HEK293 (cell line): Measurements from ENCODE around the gene CMTM5.
"Not testable (repeated sequence)": the region's sequence is repeated elsewhere in the genome, so short reads cannot be mapped to it uniquely, and the experiment has no call there.

Experiments used
- CTCF ChIA-PET: fragments of 350-600 bp; formaldehyde crosslinking; extraction: SDS; loops from one replicate; lab custom pipeline; 2021; ENCODE audit warnings: antibody characterized with exemption; lab: Yijun Ruan, JAX
- POLR2A ChIA-PET: fragments of 300-600 bp; formaldehyde crosslinking; extraction: SDS; loops from one replicate; lab custom pipeline; 2020; ENCODE audit warnings: antibody characterized with exemption, inconsistent platforms; lab: Yijun Ruan, JAX
- H3K27ac ChIP-seq: fragments of 200-500 bp; sonication (Bioruptor generic); 2 replicates; pipeline ENCODE4 v1.5.1; 2014; ENCODE audit warnings: low read depth, low read length, control low read depth, inconsistent platforms; ENCODE audit errors: extremely low read depth
- H3K36me3 ChIP-seq, 2 experiments: fragments of 200-500 bp in 1 of 2; sonication (Bioruptor generic) in 1 of 2; 1 replicate in 1 of 2; 2 replicates in 1 of 2; pipeline ENCODE4 v1.5.1; 2014 to 2017; ENCODE audit warnings: inconsistent platforms in 2 of 2, low read length in 2 of 2; ENCODE audit not compliant: control insufficient read depth in 2 of 2, insufficient read depth in 1 of 2
- H3K4me1 ChIP-seq: fragments of 200-500 bp; sonication (Bioruptor generic); 2 replicates; pipeline ENCODE4 v1.5.1; 2014; ENCODE audit warnings: mild to moderate bottlenecking, low read length, inconsistent platforms; ENCODE audit not compliant: control insufficient read depth, insufficient read depth
- H3K4me3 ChIP-seq: 2 replicates; pipeline ENCODE4 v1.5.1; 2011; ENCODE audit warnings: low read depth, mild to moderate bottlenecking, control low read depth, low read length, moderate library complexity
- H3K9me3 ChIP-seq: fragments of 200-500 bp; sonication (Bioruptor generic); 2 replicates; pipeline ENCODE4 v1.5.1; 2014; ENCODE audit warnings: low read depth, low read length, inconsistent platforms; ENCODE audit not compliant: control insufficient read depth, insufficient read depth
- GLI4 ChIP-seq: fragments of 450-650 bp; formaldehyde crosslinking; IDR thresholded peaks from 2 replicates; pipeline ENCODE4 v1.5.1; 2016; ENCODE audit warnings: missing biosample characterization, missing genetic modification characterization
- KLF10 ChIP-seq: fragments of 450-650 bp; IDR thresholded peaks from 2 replicates; pipeline ENCODE4 v1.5.1; 2018; ENCODE audit warnings: missing biosample characterization, mild to moderate bottlenecking, missing genetic modification characterization
- KLF9 ChIP-seq: fragments of 450-650 bp; formaldehyde crosslinking; IDR thresholded peaks from 2 replicates; pipeline ENCODE4 v1.5.1; 2016; ENCODE audit warnings: missing biosample characterization, missing genetic modification characterization, low read depth
- PBX3 ChIP-seq: sonication (generic); formaldehyde crosslinking; IDR thresholded peaks from 2 replicates; pipeline ENCODE4 v1.8.1; 2022; ENCODE audit warnings: mild to moderate bottlenecking, moderate library complexity, missing genetic modification reagents
- RBAK ChIP-seq: fragments of 450-650 bp; formaldehyde crosslinking; IDR thresholded peaks from 2 replicates; pipeline ENCODE4 v1.5.1; 2016; ENCODE audit warnings: missing biosample characterization, missing genetic modification characterization
- REPIN1 ChIP-seq: fragments of 450-650 bp; formaldehyde crosslinking; IDR thresholded peaks from 2 replicates; pipeline ENCODE4 v1.5.1; 2017; ENCODE audit warnings: missing biosample characterization, missing genetic modification characterization, low read depth
- SETDB1 ChIP-seq: IDR thresholded peaks from one replicate; pipeline ENCODE4 v1.6.1; 2017; ENCODE audit warnings: mild to moderate bottlenecking, low read length, moderate library complexity, mixed read lengths; ENCODE audit not compliant: insufficient read length
- SP2 ChIP-seq: fragments of 450-650 bp; formaldehyde crosslinking; IDR thresholded peaks from 2 replicates; pipeline ENCODE4 v1.5.1; 2016; ENCODE audit warnings: missing biosample characterization, missing genetic modification characterization
- SP3 ChIP-seq: fragments of 450-650 bp; formaldehyde crosslinking; IDR thresholded peaks from 2 replicates; pipeline ENCODE4 v1.5.1; 2016; ENCODE audit warnings: missing biosample characterization, missing genetic modification characterization
- TSHZ1 ChIP-seq: fragments of 450-650 bp; formaldehyde crosslinking; IDR thresholded peaks from 2 replicates; pipeline ENCODE4 v1.5.1; 2016; ENCODE audit warnings: missing biosample characterization, missing genetic modification characterization, borderline replicate concordance
- ZNF341 ChIP-seq: fragments of 450-650 bp; formaldehyde crosslinking; IDR thresholded peaks from 2 replicates; pipeline ENCODE4; 2016; ENCODE audit warnings: low read depth, missing biosample characterization, missing genetic modification characterization
- ZNF362 ChIP-seq: fragments of 450-650 bp; formaldehyde crosslinking; IDR thresholded peaks from 2 replicates; pipeline ENCODE4 v1.5.1; 2016; ENCODE audit warnings: missing biosample characterization, missing genetic modification characterization
- ZNF404 ChIP-seq: fragments of 450-650 bp; formaldehyde crosslinking; IDR thresholded peaks from 2 replicates; pipeline ENCODE4 v1.5.1; 2017; ENCODE audit warnings: missing biosample characterization, missing genetic modification characterization
- ZNF426 ChIP-seq: fragments of 450-650 bp; formaldehyde crosslinking; IDR thresholded peaks from 2 replicates; pipeline ENCODE4 v1.5.1; 2017; ENCODE audit warnings: missing biosample characterization, missing genetic modification characterization, mild to moderate bottlenecking, inconsistent platforms, moderate library complexity
- ZNF530 ChIP-seq: fragments of 450-650 bp; formaldehyde crosslinking; IDR thresholded peaks from 2 replicates; pipeline ENCODE4 v1.5.1; 2016; ENCODE audit warnings: low read depth, missing biosample characterization, missing genetic modification characterization
- ZNF558 ChIP-seq: fragments of 450-650 bp; formaldehyde crosslinking; IDR thresholded peaks from 2 replicates; pipeline ENCODE4 v1.5.1; 2016; ENCODE audit warnings: missing biosample characterization, missing genetic modification characterization
- ZNF561 ChIP-seq: fragments of 450-650 bp; IDR thresholded peaks from 2 replicates; pipeline ENCODE4 v1.5.1; 2018; ENCODE audit warnings: missing biosample characterization, missing genetic modification characterization, borderline replicate concordance
- ZNF571 ChIP-seq: fragments of 450-650 bp; formaldehyde crosslinking; IDR thresholded peaks from 2 replicates; pipeline ENCODE4 v1.5.0; 2017; ENCODE audit warnings: missing biosample characterization, missing genetic modification characterization
- ZNF658 ChIP-seq: fragments of 450-650 bp; formaldehyde crosslinking; IDR thresholded peaks from 2 replicates; pipeline ENCODE4; 2016; ENCODE audit warnings: missing biosample characterization, missing genetic modification characterization
- ZXDB ChIP-seq: fragments of 450-650 bp; formaldehyde crosslinking; IDR thresholded peaks from 2 replicates; pipeline ENCODE4 v1.5.1; 2016; ENCODE audit warnings: missing biosample characterization, missing genetic modification characterization

Gene CMTM5

GRCh38 chr14:23388996-23389395, 12.2 kb downstream of the CMTM5 start:
- Histone ChIP-seq H3K36me3 (no peaks in the 10 kb centered on the region), H3K4me1 (no peaks in the 10 kb centered on the region), H3K9me3 (no peaks in the 10 kb centered on the region), H3K27ac (no peak overlapping the region), H3K4me3 (no peak overlapping the region)
- TF ChIP-seq RBAK (tag by site-specific recombination): no peak
- TF ChIP-seq KLF9 (tag by site-specific recombination): no peak
- no peak for TF ChIP-seq KLF10 (tag by site-specific recombination)
- no peak for TF ChIP-seq SP2 (tag by site-specific recombination)
- no peak for TF ChIP-seq SETDB1
- CTCF ChIA-PET: interaction anchor here (0.8 to 7.1 kb wide), 2 partner anchors 9 to 833 kb away, joined by 6 to 34 read pairs; no protein-coding TSS in a partner anchor
- POLR2A ChIA-PET: no interaction called here

GRCh38 chr14:23389396-23389795, 12.6 kb downstream of the CMTM5 start:
- POLR2A ChIA-PET: no interaction called here
- no peak overlapping the region for H3K4me3 ChIP-seq
- H3K27ac ChIP-seq: no peak overlapping the region
- CTCF ChIA-PET: interaction anchor here (0.6 to 7.1 kb wide), 2 partner anchors 10 to 94 kb away, joined by 4 to 34 read pairs; no protein-coding TSS in a partner anchor
- H3K36me3 ChIP-seq: no peaks in the 10 kb centered on the region
- H3K4me1 ChIP-seq: no peaks in the 10 kb centered on the region
- TF ChIP-seq ZNF561 (no peak), ZNF571 (tag by site-specific recombination) (no peak), ZNF658 (tag by site-specific recombination) (no peak)
- H3K9me3 ChIP-seq: no peaks in the 10 kb centered on the region

GRCh38 chr14:23389871-23390270, 13.0 kb downstream of the CMTM5 start:
- POLR2A ChIA-PET, H3K9me3 ChIP-seq, H3K4me3 ChIP-seq, H3K27ac ChIP-seq, H3K36me3 ChIP-seq, H3K4me1 ChIP-seq: not testable (repeated sequence)
- CTCF ChIA-PET: interaction anchor here (0.6 to 7.1 kb wide), 2 partner anchors 10 to 95 kb away, joined by 4 to 34 read pairs; no protein-coding TSS in a partner anchor

- Histone ChIP-seq H3K4me1 (no peaks in the 10 kb centered on the region), H3K9me3 (no peaks in the 10 kb centered on the region), H3K4me3 (no peak overlapping the region), H3K36me3 (no peaks in the 10 kb centered on the region), H3K27ac (no peak overlapping the region)
- TF ChIP-seq ZNF404 (tag by site-specific recombination) (no peak), GLI4 (no peak), RBAK (tag by site-specific recombination) (no peak), ZNF426 (no peak)
- CTCF ChIA-PET: interaction anchor here (0.7 to 7.1 kb wide), 3 partner anchors 13 to 398 kb away, joined by 3 to 34 read pairs (median 5); no protein-coding TSS in a partner anchor
- POLR2A ChIA-PET: no interaction called here
Measured at GRCh38 chr14:23392613-23393012, 15.8 kb downstream of the CMTM5 start.

- ChIA-PET POLR2A (no interaction called here), CTCF (interaction anchor here (0.5 to 0.8 kb wide), 2 partner anchors 30 to 172 kb away, joined by 3 to 5 read pairs; no protein-coding TSS in a partner anchor)
- Histone ChIP-seq H3K36me3 (no peaks in the 10 kb centered on the region), H3K9me3 (no peaks in the 10 kb centered on the region), H3K4me3 (no peak overlapping the region), H3K4me1 (no peaks in the 10 kb centered on the region), H3K27ac (no peak overlapping the region)
- TF ChIP-seq ZNF341 (tag by site-specific recombination) (no peak), ZNF362 (tag by site-specific recombination) (no peak), PBX3 (CRISPR knock-in tag) (no peak), REPIN1 (tag by site-specific recombination) (no peak), ZXDB (no peak), SP3 (tag by site-specific recombination) (no peak), ZNF558 (tag by site-specific recombination) (no peak), TSHZ1 (tag by site-specific recombination) (no peak), ZNF530 (tag by site-specific recombination) (no peak)
- TF ChIP-seq, all 188 proteins: peak for 0
Measured at GRCh38 chr14:23396126-23396525, 19.3 kb downstream of the CMTM5 start.
